ENCODE measurements around the gene LUC7L2.

GRCh38 chr7:139416405-139416804 is 56.7 kb downstream of the LUC7L2 start:
- no peak for TF ChIP-seq CTCF (IDR thresholded peaks at IDR 0.05; ENCODE audit: low read depth, low read length)
- TF ChIP-seq POLR2A (IDR thresholded peaks at IDR 0.05; ENCODE audit: extremely low read depth, insufficient read length): no peak
- TF ChIP-seq MAX (IDR thresholded peaks at IDR 0.05; ENCODE audit: low read depth, low read length): no peak
